GM19463 (cell line): ENCODE results near the gene DMBX1.

ENCODE experiments used
- ATAC-seq: cut with Tn5 transposase; IDR thresholded peaks from one replicate; pipeline ENCODE4 v1.9.1; 2021; ENCODE audit warnings: mild to moderate bottlenecking, moderate library complexity; ENCODE audit not compliant: unreplicated experiment

DMBX1 gene

DNA sequence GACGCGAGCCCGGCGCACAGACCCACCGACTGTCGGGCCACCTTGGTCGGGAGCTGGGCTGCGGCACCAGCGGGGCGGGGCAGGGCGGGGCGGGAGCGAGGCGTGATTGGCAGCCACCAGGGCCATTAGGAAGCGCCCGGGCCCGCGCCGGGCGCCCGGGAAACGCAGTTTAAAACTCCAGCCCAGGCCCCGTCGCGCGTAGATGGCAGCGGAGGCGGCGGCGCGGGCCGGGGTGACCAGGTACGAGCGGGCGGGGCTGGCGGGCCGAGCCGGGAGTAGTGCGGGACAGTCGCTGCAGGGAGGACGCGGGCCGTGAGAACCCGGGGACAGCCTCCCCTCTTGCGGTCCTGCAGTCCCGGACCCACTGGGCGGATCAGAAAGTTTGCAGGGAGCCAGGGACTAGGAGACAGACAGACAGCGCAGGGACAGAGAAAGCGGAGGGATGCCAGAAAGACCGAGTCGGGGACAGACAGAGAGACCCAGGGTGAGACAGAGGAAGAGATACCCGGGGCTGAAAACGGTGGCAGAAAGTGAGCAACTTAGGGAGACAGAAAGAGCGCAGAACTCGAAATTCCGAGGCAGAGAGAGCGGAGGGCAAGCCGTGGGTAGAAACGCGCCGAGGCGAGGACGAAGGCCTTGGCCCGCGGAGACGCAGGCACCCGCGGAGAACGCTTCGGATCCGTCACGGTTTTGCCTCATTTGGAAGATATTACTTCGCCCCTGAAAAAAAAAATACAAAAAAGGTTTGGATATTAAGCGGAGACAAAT is at the start of gene DMBX1:
Gene DMBX1 (plus strand): TSS at position 199 of the 768 bp plus-strand sequence. CDS start 17,175 bp downstream, outside the sequence.
- no peak for ATAC-seq

DNA sequence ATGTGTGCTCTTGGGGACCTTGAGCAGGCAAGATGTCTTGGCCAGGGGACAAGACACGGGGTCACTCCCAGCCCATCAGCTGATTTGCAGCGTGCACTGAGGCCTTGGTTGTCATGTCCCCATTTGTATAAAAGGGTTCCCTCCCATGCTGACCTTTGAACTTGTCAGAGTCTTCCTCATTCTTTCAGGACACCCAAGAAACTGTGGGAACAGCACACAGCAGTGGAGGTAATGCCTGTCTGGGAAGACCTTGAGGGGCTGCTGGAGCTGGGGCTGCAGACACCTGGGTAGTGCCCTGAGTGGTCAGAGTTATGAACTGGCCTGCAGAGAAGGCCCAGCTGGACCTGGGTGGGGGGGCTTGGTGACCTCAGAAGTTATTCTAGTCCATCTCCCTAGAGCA is 49.2 kb upstream of the DMBX1 start:
- no peak for ATAC-seq

DNA sequence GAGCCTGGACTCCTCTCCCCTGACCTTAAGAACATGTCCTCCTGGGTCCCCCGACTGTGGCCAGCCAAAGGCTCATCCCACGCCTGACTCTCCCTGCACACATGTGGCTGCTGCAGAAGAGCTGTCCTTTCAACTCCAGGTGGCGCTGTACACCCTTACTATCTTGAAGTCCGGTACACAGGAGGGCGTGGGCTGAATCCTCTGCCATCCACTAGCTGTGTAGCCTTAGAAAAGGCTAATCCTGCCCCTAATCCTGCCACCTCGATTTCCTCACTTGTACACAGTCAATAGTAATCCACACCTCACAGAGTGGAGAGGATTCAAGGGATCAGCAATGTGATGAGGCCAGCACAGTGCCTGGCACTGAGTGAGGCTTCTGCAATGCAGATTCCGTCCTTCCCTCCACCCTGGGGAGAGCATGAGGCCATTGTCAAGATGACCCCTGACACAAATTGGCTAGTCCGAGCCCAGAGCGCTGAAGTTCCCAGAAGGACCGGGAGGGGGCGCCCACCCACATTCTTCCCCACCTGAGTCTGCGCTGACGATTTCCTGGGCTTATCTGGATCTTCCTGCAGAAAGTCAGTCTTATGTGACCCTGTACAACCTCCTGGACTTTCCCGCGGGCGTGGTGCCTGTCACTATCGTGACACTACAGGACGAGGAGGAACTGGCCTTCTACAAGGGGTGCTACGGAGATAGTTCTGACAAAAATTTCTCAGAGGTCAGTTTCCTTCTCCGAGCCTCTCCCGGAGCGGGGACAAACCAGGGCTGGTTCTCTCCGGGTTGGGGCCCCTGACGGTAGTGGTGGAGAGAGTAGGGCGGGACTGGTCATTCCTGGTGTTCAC is 47.1 kb upstream of the DMBX1 start:
- peak; percentile 63 for ATAC-seq

DNA sequence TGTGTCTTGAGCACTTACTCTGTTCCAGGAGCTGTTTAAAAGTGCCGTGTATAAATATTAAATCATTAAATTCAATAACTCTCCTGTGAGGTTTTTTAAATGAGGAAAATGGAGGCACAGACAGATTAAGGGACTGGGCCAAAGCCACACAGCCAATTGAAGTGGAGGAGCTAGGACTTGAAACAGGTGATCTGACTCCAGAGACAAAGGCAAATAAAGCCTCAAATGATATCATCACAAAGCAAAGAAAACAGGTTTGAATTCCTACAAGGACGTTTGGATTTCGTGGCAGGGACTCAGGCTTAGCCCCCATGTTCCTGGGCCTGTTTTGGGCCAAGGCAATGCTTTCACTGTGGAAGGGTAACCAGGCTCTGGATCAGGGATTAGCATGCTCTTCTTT is 45.2 kb upstream of the DMBX1 start:
- ATAC-seq: no peak

DNA sequence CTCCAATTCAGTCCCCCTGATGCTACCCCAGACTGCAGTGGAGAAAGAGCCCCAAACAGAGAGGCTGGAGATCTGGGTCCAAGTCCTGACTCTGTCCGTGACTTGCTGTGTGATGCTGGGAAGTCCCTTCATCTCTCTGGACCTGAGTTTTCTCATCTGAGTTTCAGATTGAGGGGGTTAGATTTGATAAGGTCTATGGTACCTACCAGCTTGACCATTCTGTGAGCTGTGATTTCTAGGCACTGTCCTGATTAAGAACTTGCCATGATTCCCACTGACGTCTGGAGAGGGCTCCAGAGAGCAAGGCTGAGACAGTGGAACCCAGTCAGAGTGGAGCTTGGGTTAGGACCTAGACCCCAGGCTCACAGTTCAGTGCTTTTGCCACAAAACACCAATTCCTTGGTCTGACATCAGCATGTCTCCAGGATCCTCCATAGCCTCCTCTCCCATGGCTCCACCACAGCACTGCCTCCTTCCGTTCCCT is 43.8 kb upstream of the DMBX1 start:
- no peak for ATAC-seq

DNA sequence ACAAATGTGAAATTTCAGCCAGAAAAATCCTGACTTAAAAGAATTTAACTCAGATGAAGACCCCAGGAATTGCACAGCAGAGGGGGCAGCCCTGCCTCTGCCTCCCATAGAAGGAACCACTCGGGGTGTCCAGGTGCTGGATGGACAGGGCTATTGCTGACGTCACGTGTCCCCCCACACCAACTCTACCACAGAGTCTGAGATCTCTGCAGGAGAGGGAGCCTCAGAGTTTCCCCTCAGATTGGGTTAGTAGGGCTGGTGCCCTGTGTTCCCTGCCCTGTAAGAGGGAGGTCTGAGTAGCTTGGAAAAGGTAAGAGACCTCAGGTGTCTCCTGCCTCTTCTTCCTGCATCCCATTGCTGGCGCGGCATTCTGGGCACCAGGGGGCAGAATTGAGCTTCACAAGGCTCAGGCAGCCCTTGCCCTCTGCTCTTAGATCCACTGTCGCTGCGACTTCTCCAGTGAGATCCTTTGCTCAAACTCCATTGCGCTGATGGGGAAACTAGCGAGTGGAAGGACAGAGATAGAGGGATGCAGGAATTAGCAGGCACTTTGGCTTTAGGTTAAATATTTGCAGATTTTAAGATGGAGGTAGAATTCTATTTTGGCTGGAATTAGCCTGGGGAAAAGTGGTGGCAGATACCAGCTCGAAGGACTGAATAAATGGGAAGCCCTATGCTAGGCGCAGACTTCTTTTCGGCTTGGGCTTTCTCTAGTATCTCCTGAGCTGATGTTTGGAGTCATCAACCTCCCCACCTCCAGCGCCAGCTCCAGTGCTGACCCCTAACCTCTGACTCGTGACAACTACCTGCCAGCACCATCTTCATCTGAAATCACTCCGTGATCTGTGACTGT is 42.8 kb upstream of the DMBX1 start:
- ATAC-seq: no peak

DNA sequence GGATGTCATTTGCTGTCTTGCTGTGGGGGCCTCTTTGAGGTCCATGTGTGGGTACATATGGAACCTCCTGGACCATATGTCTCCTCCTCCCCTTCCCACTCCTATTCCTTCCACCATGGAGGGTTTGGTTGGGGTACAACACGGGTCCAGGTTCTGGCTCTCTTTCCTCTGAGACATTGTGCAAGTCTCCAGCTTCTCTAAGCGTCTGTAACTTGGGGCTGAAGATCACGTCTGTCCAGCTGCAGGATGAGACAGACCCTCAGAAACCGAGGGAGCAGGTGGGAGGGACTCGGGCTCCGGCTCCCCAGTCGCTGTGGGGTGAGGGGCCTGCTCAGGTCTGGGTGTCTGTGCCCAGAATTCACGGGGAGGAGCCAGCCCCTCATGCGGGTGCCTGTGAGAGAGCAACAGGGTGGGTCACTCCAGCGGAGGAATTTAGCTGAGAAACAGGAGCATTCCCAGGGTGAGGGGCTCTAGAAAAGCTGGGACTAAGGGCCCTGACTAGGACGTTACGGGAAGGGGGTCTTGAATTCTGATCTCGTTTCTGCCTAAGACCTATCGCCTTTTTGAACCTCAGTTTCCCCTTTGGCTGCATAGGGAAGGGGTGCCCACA is 42.0 kb upstream of the DMBX1 start:
- no peak for ATAC-seq

DNA sequence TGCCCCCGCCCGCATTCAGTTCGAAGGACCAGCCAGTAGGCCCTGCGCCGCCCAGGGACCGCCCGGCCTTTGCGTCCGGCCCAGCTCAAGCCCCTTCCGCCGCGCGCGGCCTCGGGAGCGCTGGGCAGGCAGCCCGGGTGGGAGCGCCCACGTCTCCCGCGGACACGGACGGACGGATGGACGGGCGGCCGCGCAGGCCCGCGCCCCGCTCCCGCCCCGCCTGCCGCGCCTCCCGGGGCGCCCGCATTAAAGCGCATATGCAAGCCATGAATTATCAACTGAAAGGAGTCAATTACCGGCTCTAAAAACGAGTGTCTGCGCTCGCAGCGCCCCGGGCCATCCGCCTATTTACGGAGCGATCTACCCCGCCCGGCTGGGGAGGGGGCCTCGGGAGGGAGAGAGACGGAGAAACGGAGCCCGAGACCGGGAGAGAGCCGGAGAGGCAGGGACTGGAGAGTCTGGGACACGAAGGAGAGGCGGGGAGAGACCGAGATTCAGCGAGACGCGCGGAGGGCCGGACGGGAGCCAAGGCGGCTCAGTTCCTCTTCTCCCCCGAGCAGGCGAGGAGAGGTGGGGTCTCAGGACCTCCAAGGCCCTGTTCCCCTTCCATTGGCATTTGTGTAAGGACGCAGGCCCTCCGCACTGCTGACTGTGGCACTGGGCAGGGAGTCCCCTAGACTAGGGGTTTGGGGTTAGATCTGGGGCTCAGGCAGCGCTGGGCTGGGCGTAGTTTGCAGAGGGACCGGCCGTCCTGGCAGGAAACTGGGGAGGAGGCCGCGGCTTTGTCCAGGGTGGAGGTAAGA is 41.3 kb upstream of the DMBX1 start:
- ATAC-seq: no peak

DNA sequence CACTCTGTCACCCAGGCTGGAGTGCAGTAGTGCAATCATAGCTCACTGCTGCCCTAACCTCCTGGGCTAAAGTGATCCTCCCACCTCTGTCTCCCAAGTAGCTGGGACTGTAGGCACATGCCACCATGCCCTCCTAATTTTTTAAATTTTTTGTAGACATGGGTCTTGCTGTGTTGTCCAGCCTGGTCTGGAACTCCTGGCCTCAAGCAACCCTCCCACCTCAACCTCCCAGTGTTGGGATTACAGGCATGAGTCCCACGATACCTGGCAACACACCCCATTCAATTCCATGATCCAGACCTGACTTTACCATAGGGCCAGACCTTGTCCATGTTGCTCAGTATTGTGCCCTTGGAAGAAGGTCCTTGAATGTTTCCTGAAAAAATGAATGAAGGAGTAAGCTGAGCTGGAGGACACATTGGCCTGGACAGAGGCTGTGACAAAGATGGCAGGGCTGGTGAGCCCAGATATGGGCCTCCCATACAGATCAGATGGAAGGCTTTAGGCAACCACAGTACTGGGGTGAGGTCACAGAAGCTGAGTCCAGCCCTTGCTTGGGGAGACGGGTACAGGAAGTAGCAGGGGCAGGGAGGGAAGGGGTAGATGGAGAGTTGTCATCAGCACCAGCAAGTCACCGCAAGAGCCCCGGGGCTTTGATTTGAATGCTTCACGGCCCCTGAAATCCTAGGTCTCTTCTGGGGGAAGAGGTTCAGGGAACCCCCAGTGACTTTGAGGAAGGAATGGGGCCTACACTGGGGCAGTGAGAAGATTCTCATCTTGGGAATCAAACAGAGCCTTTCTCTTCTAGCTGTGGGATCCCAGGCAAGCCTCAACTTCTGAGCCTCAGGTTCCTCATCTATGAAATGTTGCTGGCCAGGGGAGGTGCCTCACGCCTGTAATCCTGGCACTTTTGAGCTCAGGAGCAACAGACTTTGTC is 40.1 kb upstream of the DMBX1 start:
- no peak for ATAC-seq

DNA sequence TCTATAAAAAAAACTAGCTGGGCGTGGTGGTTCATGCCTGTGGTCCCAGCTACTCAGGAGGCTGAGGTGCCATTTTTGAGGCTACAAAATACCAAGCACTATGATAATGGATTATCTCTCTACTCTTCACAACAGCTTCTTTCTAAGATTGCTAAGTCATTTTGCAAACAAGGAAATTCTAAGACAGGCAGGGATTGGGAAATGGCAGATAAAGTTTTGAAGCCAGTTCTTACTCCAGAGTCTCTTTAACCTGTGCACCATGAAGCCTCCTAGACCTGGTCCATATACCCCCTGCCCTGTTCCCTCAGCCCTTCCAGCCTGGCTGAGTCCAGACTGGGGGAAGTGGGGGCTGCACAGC is 39.5 kb upstream of the DMBX1 start:
- ATAC-seq: no peak

DNA sequence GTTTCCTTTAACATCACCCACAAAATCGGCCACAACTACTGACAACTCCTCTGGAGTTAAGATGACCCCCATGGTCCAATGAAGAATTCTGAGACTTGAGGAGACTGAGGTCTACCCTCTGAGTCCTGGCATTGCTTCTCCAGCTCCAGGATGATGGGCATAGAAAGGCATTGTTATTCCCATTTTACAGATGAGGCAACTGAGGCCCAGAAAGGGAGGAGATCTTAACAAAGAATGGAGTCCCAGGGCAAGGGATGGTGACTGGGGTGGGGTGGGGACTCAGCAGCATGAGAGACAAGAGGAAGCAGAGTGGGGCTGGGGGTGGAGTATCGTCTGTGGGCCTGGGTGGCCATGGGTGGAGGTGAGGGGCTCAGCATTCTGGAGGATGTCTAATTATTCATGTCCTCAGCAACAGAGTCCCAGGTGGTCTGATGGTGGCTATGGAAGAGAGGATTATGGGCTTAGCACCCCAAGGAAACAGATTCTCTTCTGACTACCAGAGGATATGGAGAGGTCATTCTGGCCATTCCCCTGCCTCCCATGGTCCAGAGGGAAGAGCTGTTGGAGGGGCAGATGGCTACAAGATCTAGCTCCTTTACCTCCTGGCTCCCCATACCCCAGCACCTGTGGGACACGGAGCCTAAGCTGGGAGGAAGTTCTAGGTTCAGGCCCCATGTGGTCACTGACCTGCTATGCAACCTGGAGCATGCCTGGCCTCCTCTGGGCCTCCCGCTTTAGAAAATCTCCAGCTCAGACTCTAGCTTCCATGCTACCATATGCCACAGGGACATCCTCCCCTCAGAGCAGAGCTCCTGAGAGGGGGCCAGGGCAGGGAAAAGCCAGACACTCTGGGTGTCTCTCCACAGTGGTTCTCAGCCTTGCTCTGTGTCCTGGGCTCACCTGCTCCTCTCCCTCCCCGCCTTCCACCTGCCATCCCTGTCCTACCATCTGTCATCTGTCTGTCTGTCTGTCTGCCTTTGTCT is 37.4 kb upstream of the DMBX1 start:
- no peak for ATAC-seq

DNA sequence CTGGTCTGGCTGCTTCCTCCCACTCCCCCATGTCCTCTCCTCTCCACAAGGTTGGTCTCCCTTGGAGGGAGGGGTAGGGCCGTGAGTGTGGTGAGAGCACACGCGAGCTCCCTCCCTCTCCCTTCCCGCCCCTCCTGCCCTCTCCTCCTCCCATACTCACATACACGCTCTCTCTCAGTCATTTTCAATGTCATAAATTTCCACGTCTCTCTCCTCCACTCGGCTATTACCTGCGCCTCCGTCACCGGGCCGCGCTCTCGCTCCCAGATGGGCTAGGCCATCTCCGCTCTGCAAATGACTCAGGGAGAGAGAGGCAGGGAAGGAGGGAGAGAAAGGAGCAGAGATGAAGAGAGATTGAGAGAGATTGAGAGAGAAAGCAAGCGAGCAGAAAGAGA is 36.7 kb upstream of the DMBX1 start:
- no peak for ATAC-seq

DNA sequence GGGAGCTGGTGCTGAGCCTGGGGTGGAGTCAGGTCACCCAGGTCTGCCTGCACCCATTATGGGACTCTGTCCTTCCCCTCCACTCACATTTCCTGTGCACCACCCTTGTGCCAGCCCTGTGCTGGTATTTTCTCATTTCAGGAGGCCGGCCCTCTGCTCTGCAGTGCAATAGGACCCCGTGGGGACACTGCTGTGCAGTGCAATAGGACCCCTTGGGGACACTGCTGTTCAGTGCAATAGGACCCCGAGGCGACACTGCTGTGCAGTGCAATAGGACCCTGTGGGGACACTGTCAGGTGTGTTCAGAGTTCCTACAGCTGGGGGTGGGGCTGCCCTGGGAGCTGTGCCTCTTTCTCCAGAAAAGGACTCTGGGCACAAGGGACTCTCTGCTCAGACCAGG is 36.2 kb upstream of the DMBX1 start:
- no peak for ATAC-seq

DNA sequence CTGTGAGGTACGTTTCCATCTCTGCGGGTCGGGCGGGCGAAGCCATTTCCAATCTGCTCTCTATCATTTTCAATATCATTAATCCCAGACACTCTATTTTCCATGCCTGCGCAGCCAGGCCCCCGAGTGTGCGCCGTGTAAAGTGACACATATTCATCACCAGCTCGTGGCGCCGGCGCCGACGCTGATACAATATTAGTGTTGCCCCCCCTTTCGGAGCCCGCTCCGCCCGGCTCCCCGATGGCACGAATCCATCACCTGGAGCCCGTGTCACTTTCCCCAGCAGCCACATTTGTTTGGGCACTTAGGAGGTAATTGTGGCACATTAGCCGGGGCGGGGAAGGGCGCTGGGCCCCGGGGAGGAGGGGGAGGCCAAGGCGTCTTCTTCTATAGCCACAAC is 33.7 kb upstream of the DMBX1 start:
- no peak for ATAC-seq

DNA sequence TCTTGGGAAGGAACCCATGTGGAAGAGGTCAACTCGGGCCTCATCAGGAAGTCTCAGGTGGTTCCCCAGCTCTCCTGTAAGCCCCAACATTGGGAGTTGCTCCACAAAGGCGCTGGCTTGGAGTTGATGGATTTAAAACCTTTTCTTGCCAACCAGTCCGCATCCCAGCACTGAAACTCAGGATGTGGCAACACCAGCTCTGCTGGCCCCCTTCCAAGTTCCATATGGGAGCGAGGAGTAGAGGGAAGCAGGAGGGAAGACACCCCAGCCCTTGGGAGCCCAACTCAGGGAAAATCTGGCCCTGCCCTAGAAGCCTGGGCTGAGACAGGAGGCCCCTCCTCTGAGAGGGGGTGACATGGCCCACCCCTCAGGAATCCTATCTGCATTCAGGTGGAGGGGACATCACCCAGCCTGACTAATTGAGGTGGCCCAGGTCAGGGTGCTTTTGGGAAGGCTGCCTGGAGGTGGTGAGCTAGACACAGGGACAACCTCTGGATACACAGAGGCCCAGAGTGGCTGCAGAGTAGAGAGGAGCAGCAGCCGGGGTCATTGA is 33.1 kb upstream of the DMBX1 start:
- no peak for ATAC-seq

DNA sequence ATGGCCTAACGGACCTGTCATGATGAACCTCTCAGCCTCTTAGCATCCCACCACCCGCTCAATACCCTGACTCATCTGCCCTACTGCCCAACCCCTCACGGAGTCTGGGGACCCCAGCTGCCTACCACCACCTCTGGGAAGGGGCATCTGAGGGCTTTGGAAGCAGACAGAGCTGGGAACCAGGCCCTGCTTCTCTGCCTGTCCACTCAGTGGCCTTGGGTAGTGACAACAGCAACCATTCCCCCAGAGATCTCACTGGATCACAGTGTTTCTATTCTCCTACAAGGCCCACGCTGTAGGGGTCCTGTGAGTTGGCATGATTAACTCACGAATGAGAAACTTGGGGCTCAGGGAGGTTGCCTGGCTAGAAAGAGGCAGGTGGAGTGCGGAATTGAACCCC is 32.5 kb upstream of the DMBX1 start:
- ATAC-seq: no peak

DNA sequence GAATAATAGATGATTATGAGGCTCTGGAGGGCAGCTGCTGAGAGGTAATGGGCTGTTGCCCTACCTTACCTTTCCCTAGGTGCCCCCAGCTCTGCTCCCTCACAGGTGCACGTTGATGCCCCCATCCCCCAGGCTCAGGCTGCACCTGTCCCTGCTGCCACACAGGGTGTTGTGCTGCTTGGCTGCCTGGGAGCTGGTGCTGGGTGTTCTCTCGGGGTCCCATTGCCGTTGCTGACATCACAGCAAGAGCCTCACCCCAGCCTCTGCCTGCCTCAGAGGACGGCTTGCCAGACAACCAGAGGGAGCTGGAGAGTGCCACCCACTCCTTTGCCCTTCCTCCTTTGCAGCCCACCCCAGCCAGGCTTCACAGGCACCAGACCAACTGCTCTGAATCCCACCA is 31.4 kb upstream of the DMBX1 start:
- ATAC-seq: no peak
